DMS114 treated with DMSO at 0.1 percent for 48 hours (cell line): ENCODE results near the gene ADAM12.
"Not testable (repeated sequence)": the region's sequence is repeated elsewhere in the genome, so short reads cannot be mapped to it uniquely, and the experiment has no call there.

ENCODE experiments used
- DNase-seq: peaks from one replicate; lab custom pipeline; 2025; ENCODE audit not compliant: unreplicated experiment; lab: John Stamatoyannopoulos, UW

The ADAM12 gene

GRCh38 chr10:126264102-126265018 lies 123.9 kb downstream of the ADAM12 start:
- no peak for DNase-seq

GRCh38 chr10:126263006-126263676 lies 125.1 kb downstream of the ADAM12 start:
- DNase-seq = no peak

GRCh38 chr10:126262233-126262838 lies 125.9 kb downstream of the ADAM12 start:
- no peak for DNase-seq

GRCh38 chr10:126259760-126260479 lies 128.4 kb downstream of the ADAM12 start:
- no peak for DNase-seq

- no peak for DNase-seq
Measured at GRCh38 chr10:126256864-126257263, 131.4 kb downstream of the ADAM12 start.

GRCh38 chr10:126255313-126255712 lies 133.0 kb downstream of the ADAM12 start:
- no peak for DNase-seq

- DNase-seq = no peak
Measured at GRCh38 chr10:126253611-126253998, 134.7 kb downstream of the ADAM12 start.

- no peak for DNase-seq
Measured at GRCh38 chr10:126252884-126253610, 135.2 kb downstream of the ADAM12 start.

GRCh38 chr10:126251778-126252407 lies 136.4 kb downstream of the ADAM12 start:
- no peak for DNase-seq

- no peak for DNase-seq
Measured at GRCh38 chr10:126250527-126251310, 137.6 kb downstream of the ADAM12 start.

- DNase-seq = no peak
Measured at GRCh38 chr10:126250045-126250444, 138.2 kb downstream of the ADAM12 start.

- DNase-seq = no peak
Measured at GRCh38 chr10:126247446-126247975, 140.8 kb downstream of the ADAM12 start.

- DNase-seq = not testable (repeated sequence)
Measured at GRCh38 chr10:126246396-126246795, 141.9 kb downstream of the ADAM12 start.

- DNase-seq = no peak
Measured at GRCh38 chr10:126245501-126245900, 142.8 kb downstream of the ADAM12 start.

GRCh38 chr10:126243971-126244370 lies 144.3 kb downstream of the ADAM12 start:
- DNase-seq = no peak

GRCh38 chr10:126243306-126243705 lies 145.0 kb downstream of the ADAM12 start:
- DNase-seq = no peak

GRCh38 chr10:126242397-126243260 lies 145.6 kb downstream of the ADAM12 start:
- no peak for DNase-seq

- DNase-seq = no peak
Measured at GRCh38 chr10:126240483-126240882, 147.8 kb downstream of the ADAM12 start.
